Femur (tissue), 1 donor: ENCODE results near the gene JAZF1.

Experiments
- DNase-seq: peaks from one replicate; pipeline ENCODE4 v3.0.0-alpha.2; 2017

The JAZF1 gene

GRCh38 chr7:28165261-28165660, 15.3 kb downstream of the JAZF1 start:
- DNase-seq: no peak

GRCh38 chr7:28163949-28164348, 16.6 kb downstream of the JAZF1 start:
- no peak for DNase-seq

- no peak for DNase-seq
Measured at GRCh38 chr7:28161331-28161730, 19.3 kb downstream of the JAZF1 start.

GRCh38 chr7:28160551-28160991, 20.0 kb downstream of the JAZF1 start:
- DNase-seq: no peak

- no peak for DNase-seq
Measured at GRCh38 chr7:28157831-28158416, 22.7 kb downstream of the JAZF1 start.

- no peak for DNase-seq
Measured at GRCh38 chr7:28157076-28157745, 23.4 kb downstream of the JAZF1 start.

- no peak for DNase-seq
Measured at GRCh38 chr7:28156401-28156800, 24.2 kb downstream of the JAZF1 start.

GRCh38 chr7:28155964-28156363, 24.6 kb downstream of the JAZF1 start:
- DNase-seq: no peak

- no peak for DNase-seq
Measured at GRCh38 chr7:28155019-28155660, 25.5 kb downstream of the JAZF1 start.

- no peak for DNase-seq
Measured at GRCh38 chr7:28152594-28152993, 28.0 kb downstream of the JAZF1 start.

GRCh38 chr7:28151965-28152364, 28.6 kb downstream of the JAZF1 start:
- no peak for DNase-seq

GRCh38 chr7:28149291-28150101, 31.1 kb downstream of the JAZF1 start:
- DNase-seq: no peak

GRCh38 chr7:28145931-28146330, 34.7 kb downstream of the JAZF1 start:
- DNase-seq: no peak

- DNase-seq: no peak
Measured at GRCh38 chr7:28145090-28145626, 35.4 kb downstream of the JAZF1 start.

- DNase-seq: no peak
Measured at GRCh38 chr7:28144266-28144665, 36.3 kb downstream of the JAZF1 start.

GRCh38 chr7:28142650-28143049, 37.9 kb downstream of the JAZF1 start:
- DNase-seq: no peak

- DNase-seq: no peak
Measured at GRCh38 chr7:28140979-28141378, 39.6 kb downstream of the JAZF1 start.

GRCh38 chr7:28138837-28139236, 41.8 kb downstream of the JAZF1 start:
- no peak for DNase-seq

GRCh38 chr7:28137463-28137862, 43.1 kb downstream of the JAZF1 start:
- DNase-seq: no peak

GRCh38 chr7:28136885-28137284, 43.7 kb downstream of the JAZF1 start:
- DNase-seq: no peak

- DNase-seq: no peak
Measured at GRCh38 chr7:28136420-28136819, 44.2 kb downstream of the JAZF1 start.

- DNase-seq: no peak
Measured at GRCh38 chr7:28135760-28136159, 44.8 kb downstream of the JAZF1 start.

GRCh38 chr7:28135315-28135714, 45.3 kb downstream of the JAZF1 start:
- no peak for DNase-seq
